Ishikawa (cell line): ENCODE measurements around the gene NME3.

Source experiments
- CEBPB ChIP-seq: IDR thresholded peaks from 2 replicates; pipeline ENCODE4 v1.6.1; 2012
- CREB1 ChIP-seq: IDR thresholded peaks from 2 replicates; pipeline ENCODE4 v1.6.1; 2012; ENCODE audit warnings: low read depth
- EGR1 ChIP-seq: IDR thresholded peaks from 2 replicates; pipeline ENCODE4 v1.6.1; 2012
- EP300 ChIP-seq: IDR thresholded peaks from 2 replicates; pipeline ENCODE4 v1.6.1; 2012; ENCODE audit warnings: borderline replicate concordance
- FOXM1 ChIP-seq: IDR thresholded peaks from 2 replicates; pipeline ENCODE4 v1.6.1; 2012; ENCODE audit warnings: low read depth, borderline replicate concordance
- NFIC ChIP-seq: IDR thresholded peaks from 2 replicates; pipeline ENCODE4 v1.6.1; 2012
- RAD21 ChIP-seq: IDR thresholded peaks from 2 replicates; pipeline ENCODE4 v1.6.1; 2012; ENCODE audit warnings: low read depth
- TAF1 ChIP-seq: IDR thresholded peaks from 2 replicates; pipeline ENCODE4 v1.6.1; 2012; ENCODE audit warnings: low read depth, mild to moderate bottlenecking
- TCF12 ChIP-seq: IDR thresholded peaks from 2 replicates; pipeline ENCODE4 v1.6.1; 2012; ENCODE audit warnings: low read depth
- TEAD4 ChIP-seq: IDR thresholded peaks from 2 replicates; pipeline ENCODE4 v1.6.1; 2012
- YY1 ChIP-seq: IDR thresholded peaks from 2 replicates; pipeline ENCODE4 v1.6.1; 2012; ENCODE audit warnings: low read depth
- ZBTB7A ChIP-seq: IDR thresholded peaks from 2 replicates; pipeline ENCODE4 v1.6.1; 2012; ENCODE audit warnings: low read depth
- TF ChIP-seq, protein P1 (sequence below): IDR thresholded peaks from 2 replicates; pipeline ENCODE4 v1.6.1; 2012
- TF ChIP-seq, protein P2 (sequence below): IDR thresholded peaks from 2 replicates; pipeline ENCODE4 v1.6.1; 2012
- TF ChIP-seq, protein P3 (sequence below): IDR thresholded peaks from 2 replicates; pipeline ENCODE4 v1.6.1; 2012; ENCODE audit warnings: low read depth, mild to moderate bottlenecking

The NME3 gene

DNA sequence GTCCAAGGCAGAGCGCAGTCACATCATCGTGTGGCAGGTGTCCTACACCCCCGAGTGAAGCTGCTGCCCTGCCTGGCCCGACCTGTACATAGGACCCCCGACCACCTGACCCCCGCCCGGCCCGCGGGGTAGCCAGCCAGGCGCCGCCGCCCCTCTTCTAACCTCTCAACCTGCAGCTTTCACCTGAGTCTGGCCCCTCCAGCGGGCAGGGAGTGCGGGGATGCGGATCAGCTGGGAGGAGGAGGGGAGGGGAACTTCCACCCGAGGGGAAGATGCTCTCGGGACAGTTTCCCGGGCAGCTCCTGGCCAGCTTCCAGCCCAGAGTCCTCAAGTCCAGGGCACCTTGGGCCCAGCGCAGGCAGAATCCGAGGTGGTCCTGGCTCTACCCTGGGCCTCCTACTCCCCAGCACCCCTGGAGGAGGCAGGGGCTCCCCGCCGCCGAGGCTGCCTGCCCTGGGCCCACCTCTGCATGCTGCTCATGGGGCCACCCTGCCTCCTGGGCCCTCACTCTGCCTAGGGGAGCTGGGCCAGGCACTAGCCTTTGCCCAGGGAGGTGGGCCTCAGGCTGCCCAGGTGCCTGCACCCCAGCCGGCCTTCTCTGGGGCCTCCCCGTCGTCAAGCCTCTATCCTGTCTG, 2.5 kb downstream of the NME3 start:
- no peak for TF ChIP-seq EP300
- TF ChIP-seq EGR1, result no peak
- TF ChIP-seq, protein P1, sequence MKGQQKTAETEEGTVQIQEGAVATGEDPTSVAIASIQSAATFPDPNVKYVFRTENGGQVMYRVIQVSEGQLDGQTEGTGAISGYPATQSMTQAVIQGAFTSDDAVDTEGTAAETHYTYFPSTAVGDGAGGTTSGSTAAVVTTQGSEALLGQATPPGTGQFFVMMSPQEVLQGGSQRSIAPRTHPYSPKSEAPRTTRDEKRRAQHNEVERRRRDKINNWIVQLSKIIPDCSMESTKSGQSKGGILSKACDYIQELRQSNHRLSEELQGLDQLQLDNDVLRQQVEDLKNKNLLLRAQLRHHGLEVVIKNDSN, result no peak
- TF ChIP-seq TAF1, result no peak

DNA sequence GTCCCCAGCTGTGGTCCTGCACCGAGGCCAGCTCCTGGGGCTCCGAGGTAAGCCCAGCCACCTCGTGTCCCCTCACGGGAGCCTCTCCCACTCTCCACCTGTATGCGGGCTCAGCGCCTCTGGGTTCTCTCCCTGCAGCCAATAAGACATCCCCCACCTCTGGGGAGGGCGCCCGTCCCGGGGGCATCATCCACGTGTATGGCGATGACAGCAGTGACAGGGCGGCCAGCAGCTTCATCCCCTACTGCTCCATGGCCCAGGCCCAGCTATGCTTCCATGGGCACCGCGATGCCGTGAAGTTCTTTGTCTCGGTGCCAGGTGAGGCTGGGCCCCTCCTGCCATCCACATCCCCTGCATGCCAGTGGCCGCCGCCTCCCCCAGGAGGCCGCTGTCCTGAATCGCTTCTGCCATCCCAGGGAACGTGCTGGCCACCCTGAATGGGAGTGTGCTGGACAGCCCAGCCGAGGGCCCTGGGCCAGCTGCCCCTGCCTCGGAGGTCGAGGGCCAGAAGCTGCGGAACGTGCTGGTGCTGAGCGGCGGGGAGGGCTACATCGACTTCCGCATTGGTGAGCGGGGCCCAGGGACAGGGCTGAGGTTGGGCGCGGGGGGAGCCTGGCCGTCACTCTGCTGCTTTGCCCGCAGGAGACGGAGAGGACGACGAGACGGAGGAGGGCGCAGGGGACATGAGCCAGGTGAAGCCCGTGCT, 3.1 kb downstream of the NME3 start:
- no peak for TF ChIP-seq CREB1
- TF ChIP-seq ZBTB7A, result no peak
- TF ChIP-seq, protein P1, result no peak
- no peak for TF ChIP-seq TEAD4
- TF ChIP-seq TAF1, result no peak
- TF ChIP-seq YY1, result no peak
- TF ChIP-seq, protein P2, sequence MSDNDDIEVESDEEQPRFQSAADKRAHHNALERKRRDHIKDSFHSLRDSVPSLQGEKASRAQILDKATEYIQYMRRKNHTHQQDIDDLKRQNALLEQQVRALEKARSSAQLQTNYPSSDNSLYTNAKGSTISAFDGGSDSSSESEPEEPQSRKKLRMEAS, result no peak

DNA sequence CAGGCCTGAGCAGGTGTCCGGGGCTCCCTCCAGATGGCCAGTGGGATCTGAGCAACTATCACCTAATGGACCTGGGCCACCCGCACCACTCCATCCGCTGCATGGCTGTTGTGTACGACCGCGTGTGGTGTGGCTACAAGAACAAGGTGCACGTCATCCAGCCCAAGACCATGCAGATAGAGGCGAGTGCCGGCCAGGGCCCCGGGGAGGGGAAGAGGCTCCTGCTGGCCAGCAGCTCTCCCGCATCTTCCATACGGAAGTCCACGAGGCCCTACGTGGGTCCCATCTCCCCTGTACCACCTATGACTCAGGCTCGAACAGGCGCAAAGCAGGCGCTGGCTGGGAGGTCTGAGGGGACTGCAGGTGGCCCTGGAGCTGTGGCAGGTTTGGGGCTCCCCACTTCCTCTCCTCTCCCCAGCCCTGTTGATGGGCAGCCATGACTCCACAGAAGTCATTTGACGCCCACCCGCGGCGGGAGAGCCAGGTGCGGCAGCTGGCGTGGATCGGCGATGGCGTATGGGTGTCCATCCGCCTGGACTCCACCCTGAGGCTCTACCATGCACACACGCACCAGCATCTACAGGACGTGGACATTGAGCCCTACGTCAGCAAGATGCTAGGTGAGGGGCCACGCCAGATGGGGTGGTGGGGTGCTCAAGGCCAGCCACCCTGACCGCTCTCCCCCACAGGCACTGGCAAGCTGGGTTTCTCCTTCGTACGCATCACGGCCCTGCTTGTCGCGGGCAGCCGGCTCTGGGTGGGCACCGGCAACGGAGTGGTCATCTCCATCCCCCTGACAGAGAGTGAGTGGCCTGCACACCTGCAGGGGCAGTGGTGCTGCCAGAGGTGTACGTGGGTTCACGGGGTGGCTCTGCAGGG, 4.0 kb downstream of the NME3 start:
- no peak for TF ChIP-seq TCF12
- TF ChIP-seq, protein P3, sequence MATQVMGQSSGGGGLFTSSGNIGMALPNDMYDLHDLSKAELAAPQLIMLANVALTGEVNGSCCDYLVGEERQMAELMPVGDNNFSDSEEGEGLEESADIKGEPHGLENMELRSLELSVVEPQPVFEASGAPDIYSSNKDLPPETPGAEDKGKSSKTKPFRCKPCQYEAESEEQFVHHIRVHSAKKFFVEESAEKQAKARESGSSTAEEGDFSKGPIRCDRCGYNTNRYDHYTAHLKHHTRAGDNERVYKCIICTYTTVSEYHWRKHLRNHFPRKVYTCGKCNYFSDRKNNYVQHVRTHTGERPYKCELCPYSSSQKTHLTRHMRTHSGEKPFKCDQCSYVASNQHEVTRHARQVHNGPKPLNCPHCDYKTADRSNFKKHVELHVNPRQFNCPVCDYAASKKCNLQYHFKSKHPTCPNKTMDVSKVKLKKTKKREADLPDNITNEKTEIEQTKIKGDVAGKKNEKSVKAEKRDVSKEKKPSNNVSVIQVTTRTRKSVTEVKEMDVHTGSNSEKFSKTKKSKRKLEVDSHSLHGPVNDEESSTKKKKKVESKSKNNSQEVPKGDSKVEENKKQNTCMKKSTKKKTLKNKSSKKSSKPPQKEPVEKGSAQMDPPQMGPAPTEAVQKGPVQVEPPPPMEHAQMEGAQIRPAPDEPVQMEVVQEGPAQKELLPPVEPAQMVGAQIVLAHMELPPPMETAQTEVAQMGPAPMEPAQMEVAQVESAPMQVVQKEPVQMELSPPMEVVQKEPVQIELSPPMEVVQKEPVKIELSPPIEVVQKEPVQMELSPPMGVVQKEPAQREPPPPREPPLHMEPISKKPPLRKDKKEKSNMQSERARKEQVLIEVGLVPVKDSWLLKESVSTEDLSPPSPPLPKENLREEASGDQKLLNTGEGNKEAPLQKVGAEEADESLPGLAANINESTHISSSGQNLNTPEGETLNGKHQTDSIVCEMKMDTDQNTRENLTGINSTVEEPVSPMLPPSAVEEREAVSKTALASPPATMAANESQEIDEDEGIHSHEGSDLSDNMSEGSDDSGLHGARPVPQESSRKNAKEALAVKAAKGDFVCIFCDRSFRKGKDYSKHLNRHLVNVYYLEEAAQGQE, result no peak
- no peak for TF ChIP-seq ZBTB7A
- no peak for TF ChIP-seq RAD21
- no peak for TF ChIP-seq NFIC
- TF ChIP-seq TAF1, result no peak
- TF ChIP-seq CEBPB, result no peak
- no peak for TF ChIP-seq FOXM1
- TF ChIP-seq, protein P2, result no peak
- no peak for TF ChIP-seq TEAD4
- TF ChIP-seq EGR1, result no peak
- TF ChIP-seq, protein P1, result no peak
- TF ChIP-seq CREB1, result no peak
- TF ChIP-seq YY1, result no peak
- no peak for TF ChIP-seq EP300

DNA sequence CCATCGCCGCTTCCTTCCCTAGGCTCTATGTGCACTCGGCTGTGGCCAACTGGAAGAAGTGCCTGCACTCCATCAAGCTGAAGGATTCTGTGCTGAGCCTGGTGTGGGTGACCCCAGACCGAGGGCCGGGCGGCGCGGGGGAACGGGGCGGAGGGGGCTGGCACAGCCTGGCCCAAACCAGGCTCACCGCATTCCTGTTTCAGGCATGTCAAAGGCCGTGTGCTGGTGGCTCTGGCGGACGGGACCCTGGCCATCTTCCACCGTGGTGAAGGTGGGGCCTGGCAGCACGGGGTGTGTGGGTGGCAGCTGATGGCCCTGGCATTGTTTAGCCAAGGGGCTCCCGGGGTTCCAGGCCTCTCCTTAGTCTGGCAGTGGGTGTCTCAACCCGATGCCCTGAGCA, 4.6 kb downstream of the NME3 start:
- no peak for TF ChIP-seq EGR1
- TF ChIP-seq TCF12, result no peak
- no peak for TF ChIP-seq RAD21
- TF ChIP-seq CREB1, result no peak
- no peak for TF ChIP-seq CEBPB
- TF ChIP-seq FOXM1, result no peak
- TF ChIP-seq, protein P3, result no peak

DNA sequence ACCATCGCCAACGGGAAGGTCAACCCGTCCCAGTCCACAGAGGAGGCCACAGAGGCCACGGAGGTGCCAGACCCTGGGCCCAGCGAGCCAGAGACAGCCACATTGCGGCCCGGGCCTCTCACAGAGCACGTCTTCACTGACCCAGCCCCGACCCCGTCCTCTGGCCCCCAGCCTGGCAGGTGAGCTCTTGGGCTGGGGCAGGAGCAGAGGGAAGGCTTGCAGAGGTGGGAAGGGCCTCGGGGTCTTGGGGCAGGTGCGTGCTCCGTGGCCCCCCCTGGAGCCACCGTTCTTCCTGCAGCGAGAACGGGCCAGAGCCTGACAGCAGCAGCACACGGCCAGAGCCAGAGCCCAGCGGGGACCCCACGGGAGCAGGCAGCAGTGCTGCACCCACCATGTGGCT, 5.1 kb downstream of the NME3 start:
- TF ChIP-seq YY1 (no peak), ZBTB7A (no peak), NFIC (no peak), RAD21 (no peak), TEAD4 (no peak), CREB1 (no peak), TAF1 (no peak), EP300 (no peak), FOXM1 (no peak), EGR1 (no peak), CEBPB (no peak), TCF12 (no peak)
- TF ChIP-seq, protein P2, result no peak
- TF ChIP-seq, protein P3, result no peak
- TF ChIP-seq, protein P1, result no peak
